Endothelial cell of umbilical vein (primary cell): ENCODE data around the gene STXBP2. TPM values are rescaled to one million over a fixed set of nuclear protein-coding genes. Genes with fewer than 3 reads are reported as not detected.

Source experiments
- Bru-seq: library from RNA; stranded (reverse); fragments of 400-500 nt; gene quantifications from one replicate; lab custom pipeline; 2021; lab: Mats Ljungman, UMichigan
- BruChase-seq, 2 experiments: library from RNA; stranded (reverse); fragments of 400-500 nt; gene quantifications; one replicate each; lab custom pipeline; 2021; lab: Mats Ljungman, UMichigan
- BruUV-seq: library from RNA; stranded (reverse); fragments of 400-500 nt; replicated peaks from 2 replicates; lab custom pipeline; 2021; lab: Mats Ljungman, UMichigan
- CTCF ChIA-PET: fragments of 300-600, 350-600 bp; sonication (Branson Sonifier 250); formaldehyde crosslinking; loops from one replicate; lab custom pipeline; 2021; ENCODE audit warnings: antibody characterized with exemption, inconsistent platforms; lab: Charles Lee
- POLR2A ChIA-PET: fragments of 300-600, 350-600 bp; sonication (Branson Sonifier 250); formaldehyde crosslinking; loops from one replicate; lab custom pipeline; 2021; ENCODE audit warnings: antibody characterized with exemption, inconsistent platforms; lab: Charles Lee
- DNase-seq: peaks from one replicate; pipeline ENCODE4 v3.0.0-alpha.2; 2011; ENCODE audit warnings: low read depth, low spot score
- FAIRE-seq: peaks from 2 replicates; lab custom pipeline; 2011; peaks lifted over from hg19 to GRCh38; lab: Jason Lieb, UNC
- H2AFZ ChIP-seq: 2 replicates; pipeline ENCODE4 v1.6.0; 2012; ENCODE audit warnings: low read depth, low read length, control low read depth, inconsistent platforms
- H3K27ac ChIP-seq: 2 replicates; pipeline ENCODE4 v1.5.1; 2011; ENCODE audit warnings: low read depth, mild to moderate bottlenecking, control low read depth, low read length, moderate library complexity; ENCODE audit not compliant: insufficient read depth
- H3K27me3 ChIP-seq, 2 experiments: 2 replicates each; pipeline versions ENCODE4 v1.6.0 to v1.6.1; 2011; ENCODE audit warnings: low read length in 2 of 2, mixed read lengths in 1 of 2; ENCODE audit not compliant: control insufficient read depth in 2 of 2, insufficient read depth in 2 of 2
- H3K36me3 ChIP-seq, 2 experiments: 2 replicates in 1 of 2; 3 replicates in 1 of 2; pipeline ENCODE4 v1.5.1; 2011; ENCODE audit warnings: low read length in 2 of 2, mild to moderate bottlenecking in 1 of 2, moderate library complexity in 1 of 2; ENCODE audit not compliant: control insufficient read depth in 2 of 2, insufficient read depth in 2 of 2; ENCODE audit errors: extremely low read depth in 1 of 2
- H3K4me1 ChIP-seq: 3 replicates; pipeline ENCODE4 v1.5.1; 2011; ENCODE audit warnings: mild to moderate bottlenecking, low read length; ENCODE audit not compliant: control insufficient read depth, insufficient read depth; ENCODE audit errors: extremely low read depth
- H3K4me2 ChIP-seq: 2 replicates; pipeline ENCODE4 v1.6.1; 2011; ENCODE audit warnings: low read length, control low read depth, mixed read lengths; ENCODE audit not compliant: insufficient read depth
- H3K4me3 ChIP-seq, 3 experiments: fragments of 200-600 bp in 1 of 3; sonication (generic), shearing (Covaris generic) in 1 of 3; replicated peaks in 1 of 3; 2 replicates each; pipeline ENCODE4 v1.5.1; 2011 to 2016; ENCODE audit warnings: control low read depth in 3 of 3, low read length in 3 of 3, mild to moderate bottlenecking in 2 of 3, inconsistent platforms in 1 of 3, low read depth in 1 of 3, moderate library complexity in 1 of 3; ENCODE audit not compliant: insufficient read depth in 1 of 3
- H3K79me2 ChIP-seq: 2 replicates; pipeline ENCODE4 v1.6.0; 2012; ENCODE audit warnings: low read length, inconsistent platforms; ENCODE audit not compliant: control insufficient read depth, insufficient read depth
- H3K9ac ChIP-seq: replicated peaks from 2 replicates; pipeline ENCODE3; 2011; ENCODE audit warnings: low read length, control low read depth; ENCODE audit not compliant: insufficient read depth; ENCODE audit errors: extremely low read depth
- H3K9me1 ChIP-seq: replicated peaks from 3 replicates; pipeline ENCODE4 v1.6.0; 2011; ENCODE audit warnings: mild to moderate bottlenecking, low read length; ENCODE audit not compliant: control insufficient read depth, insufficient read depth; ENCODE audit errors: extremely low read depth
- H3K9me3 ChIP-seq: replicated peaks from 2 replicates; pipeline ENCODE4 v1.5.1; 2012; ENCODE audit warnings: low read length, inconsistent platforms; ENCODE audit not compliant: control insufficient read depth, insufficient read depth
- H4K20me1 ChIP-seq: replicated peaks from 2 replicates; pipeline ENCODE3; 2011; ENCODE audit warnings: mild to moderate bottlenecking, low read length; ENCODE audit not compliant: control insufficient read depth, insufficient read depth; ENCODE audit errors: extremely low read depth
- CTCF ChIP-seq, 2 donors: IDR thresholded peaks; 1 replicate in 1 of 2; 2 replicates in 1 of 2; pipeline ENCODE4 v1.5.1; 2011; ENCODE audit warnings: low read length in 2 of 2, mild to moderate bottlenecking in 2 of 2, moderate library complexity in 2 of 2, control low read depth in 1 of 2, inconsistent platforms in 1 of 2, low read depth in 1 of 2; ENCODE audit not compliant: insufficient read depth in 1 of 2; ENCODE audit errors: extremely low read depth in 1 of 2
- EZH2 ChIP-seq: IDR thresholded peaks from 2 replicates; pipeline ENCODE4 v1.6.1; 2012; ENCODE audit warnings: borderline replicate concordance, low read depth, mild to moderate bottlenecking, moderate library complexity, low read length, inconsistent platforms; ENCODE audit not compliant: severe bottlenecking
- FOS ChIP-seq: IDR thresholded peaks from 2 replicates; pipeline ENCODE4 v1.6.1; 2011; ENCODE audit warnings: mild to moderate bottlenecking, low read length, moderate library complexity, borderline replicate concordance; ENCODE audit not compliant: insufficient read depth
- JUN ChIP-seq: IDR thresholded peaks from 2 replicates; pipeline ENCODE4 v1.6.1; 2011; ENCODE audit warnings: borderline replicate concordance, low read depth; ENCODE audit not compliant: insufficient read length, insufficient read depth
- MAX ChIP-seq: IDR thresholded peaks from 2 replicates; pipeline ENCODE4 v1.6.1; 2011; ENCODE audit not compliant: insufficient read depth, insufficient read length
- MYC ChIP-seq: IDR thresholded peaks from one replicate; pipeline ENCODE4 v1.6.1; 2011; ENCODE audit warnings: mild to moderate bottlenecking, low read depth, low read length
- POLR2A ChIP-seq: IDR thresholded peaks from 2 replicates; pipeline ENCODE4 v1.6.1; 2012; ENCODE audit warnings: low read depth, mild to moderate bottlenecking, control low read depth, low read length
- POLR2AphosphoS5 ChIP-seq: IDR thresholded peaks from 2 replicates; pipeline ENCODE4 v1.6.1; 2012; ENCODE audit warnings: low read depth, mild to moderate bottlenecking, control low read depth, low read length, moderate library complexity; ENCODE audit not compliant: insufficient read depth
- dilution Hi-C: fragments of 300-500 bp; cut with MboI; formaldehyde crosslinking; loops from one replicate; pipeline ENCODE4 v1.15.0; 2019; ENCODE audit warnings: low sequenced_read_pairs; ENCODE audit not compliant: extremely low pct_ligation_motif_present
- intact Hi-C: fragments of 100-400 bp; cut with micrococcal nuclease; formaldehyde crosslinking; loops from one replicate; pipeline ENCODE4 v1.10.0; 2022
- long read RNA-seq: library from polyadenylated mRNA; stranded (forward); transcript quantifications from one replicate; pipeline ENCODE4 v2.0.0, GENCODE V29; 2021
- polyA minus RNA-seq, 3 experiments: library from RNA; depleted of rRNA, polyadenylated mRNA; stranded (reverse); fragments of >200 nt; gene quantifications; 1 replicate in 1 of 3; 2 replicates in 2 of 3; pipeline ENCODE4 v1.2.3, GENCODE V29; 2011
- polyA plus RNA-seq, 4 experiments: library from polyadenylated mRNA; depleted of rRNA in 3 of 4; stranded (reverse) in 3 of 4; unstranded in 1 of 4; fragments of >200 nt; gene quantifications; 2 replicates each; pipeline versions ENCODE4 v1.2.1 to v1.2.3, GENCODE V29; 2011 to 2012; ENCODE audit warnings: missing spikeins in 1 of 4
- total RNA-seq: library from RNA; stranded (reverse); gene quantifications from 2 replicates; pipeline ENCODE4 v1.2.3, GENCODE V29; 2021

Gene STXBP2
- total RNA-seq = 70.0 and 87.6 TPM in 2 replicates
- polyA plus RNA-seq = 104 and 105 TPM in 2 replicates
- 56.8 and 60.2 TPM in 2 replicates for polyA plus RNA-seq (2011; cell fraction: cytosol; rRNA removed)
- polyA plus RNA-seq (2011; cell fraction: nucleus; rRNA removed) = 331 and 336 TPM in 2 replicates
- polyA plus RNA-seq (2012) = 43.6 and 44.8 TPM in 2 replicates
- polyA minus RNA-seq = 229 and 460 TPM in 2 replicates
- polyA minus RNA-seq (2011; cell fraction: cytosol; rRNA and poly(A)+ RNA removed) = 51.1 TPM
- polyA minus RNA-seq (2011; cell fraction: nucleus; rRNA and poly(A)+ RNA removed) = 126 and 138 TPM in 2 replicates
- Bru-seq, nascent RNA = percentile 47 among the genes with signal in this experiment
- BruChase-seq, experiment 1, labeled RNA remaining after a 6-hour chase = percentile 76 among the genes with signal in this experiment
- percentile 67 among the genes with signal in this experiment for BruChase-seq, experiment 2, labeled RNA remaining after a 2-hour chase
- long read RNA-seq, transcript STXBP2-201 (19 exons, 1,876 nt) = major isoform, 87 of 136 reads
- long read RNA-seq, partial matches to known transcripts = 31 of 136 reads
- long read RNA-seq, other reads (novel, unspliced or antisense) = 16 of 136 reads

GRCh38 chr19:7636691-7637373 is at the start of gene STXBP2:
STXBP2 (plus strand) TSS chr19:7637110; CDS start chr19:7637150, 40 bp downstream.
- Histone ChIP-seq H3K9me3 (no peaks in the 10 kb centered on the region), H3K4me1 (peaks cover 7% of the 10 kb centered on the region), H3K27ac (peak within 1 kb of the TSS; percentile 58), H3K4me2 (peak within 1 kb of the TSS; percentile 53), H3K4me3 (peak within 1 kb of the TSS; percentile 42 to 62 (median 61)), H2AFZ (peak within 1 kb of the TSS; percentile 98), H4K20me1 (no peaks in the 10 kb centered on the region), H3K79me2 (no peaks in the 10 kb centered on the region), H3K9ac (peak within 1 kb of the TSS; percentile 49), H3K36me3 (peaks cover 0 to 4% of the 10 kb centered on the region in 2 experiments), H3K9me1 (no peaks in the 10 kb centered on the region), H3K27me3 (no peaks in the 10 kb centered on the region)
- DNase-seq = peak; percentile 34
- TF ChIP-seq JUN (no peak), POLR2AphosphoS5 (peak; percentile 13), POLR2A (no peak), MAX (peak; percentile 10), EZH2 (no peak), CTCF (IDR thresholded peaks at IDR 0.05; ENCODE audit: extremely low read depth in 1 of 2, insufficient read depth in 1 of 2, low read depth in 1 of 2, low read length in 2 of 2) (no peak), MYC (no peak), FOS (no peak)
- no TSS peak for BruUV-seq
- FAIRE-seq = no peak
- intact Hi-C loops (loop anchor here (1.0 kb wide), 1 partner anchor 8 kb away; the partner anchor contains the start of genes PET100 and XAB2), dilution Hi-C loops (no loop called here)
- POLR2A ChIA-PET = no interaction called here
- CTCF ChIA-PET = interaction anchor here (0.8 to 1.1 kb wide), 2 partner anchors 69 to 233 kb away, joined by 3 read pairs; no protein-coding TSS in a partner anchor
